Measurements from ENCODE around the gene FEZF2.

- TF ChIP-seq SMAD3 (CRISPR knock-in tag; IDR thresholded peaks at IDR 0.05; ENCODE audit: borderline replicate concordance) (no peak), PRDM15 (CRISPR knock-in tag; IDR thresholded peaks at IDR 0.05) (no peak), ZNF219 (CRISPR knock-in tag; IDR thresholded peaks at IDR 0.05; ENCODE audit: borderline replicate concordance) (no peak)
Observed at GRCh38 chr3:62361824-62362223, 11.5 kb downstream of the FEZF2 start.

Measured in WTC11 (cell line).